HG02938 (cell line): ENCODE results near the gene GRM8.
"Not testable (repeated sequence)": the region's sequence is repeated elsewhere in the genome, so short reads cannot be mapped to it uniquely, and the experiment has no call there.

Source experiments
- ATAC-seq: cut with Tn5 transposase; IDR thresholded peaks from one replicate; pipeline ENCODE4 v1.9.1; 2021; ENCODE audit warnings: mild to moderate bottlenecking, moderate library complexity; ENCODE audit not compliant: unreplicated experiment

The GRM8 gene

GRCh38 chr7:126839624-126840023, 413.1 kb downstream of the GRM8 start:
- no peak for ATAC-seq

DNA sequence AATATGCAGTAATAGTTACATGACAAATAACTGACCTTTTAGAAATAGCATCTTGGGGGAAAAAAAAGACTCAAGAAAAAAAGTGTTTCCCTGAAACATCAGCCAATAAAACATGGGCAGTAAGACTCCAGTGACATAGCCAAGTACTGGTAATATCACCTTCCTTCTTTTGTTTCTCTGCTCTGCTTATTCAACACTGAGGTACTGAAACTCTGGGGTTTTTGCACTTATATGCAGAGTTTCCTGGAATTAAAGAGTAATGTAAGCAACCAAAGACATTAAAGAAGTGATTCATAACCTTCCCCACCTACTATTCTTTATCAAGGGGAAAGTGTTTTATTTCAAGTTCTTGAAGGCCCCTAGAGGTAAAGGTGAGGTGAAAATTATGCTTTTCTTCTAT, 414.5 kb downstream of the GRM8 start:
- no peak for ATAC-seq

- ATAC-seq: not testable (repeated sequence)
Observed at GRCh38 chr7:126831241-126831640, 421.5 kb downstream of the GRM8 start.

DNA sequence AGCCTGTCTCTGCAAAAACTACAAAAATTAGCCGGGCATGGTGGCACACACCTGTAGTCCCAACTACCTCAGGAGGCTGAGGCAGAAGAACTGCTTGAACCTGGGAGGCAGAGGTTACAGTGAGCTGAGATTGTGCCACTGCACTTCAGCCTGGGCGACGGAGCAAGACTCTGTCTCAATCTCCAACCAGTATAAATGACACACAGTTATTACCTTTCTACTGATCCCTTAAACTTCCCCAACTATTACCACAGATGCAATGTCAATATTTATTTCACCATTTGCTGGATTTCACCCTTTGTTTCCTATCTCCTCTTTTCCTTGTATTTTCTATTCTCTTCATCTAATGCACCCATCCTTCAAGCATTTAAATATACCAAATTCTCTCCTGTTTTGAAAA, 431.8 kb downstream of the GRM8 start:
- no peak for ATAC-seq

- no peak for ATAC-seq
Observed at GRCh38 chr7:126819197-126819484, 433.6 kb downstream of the GRM8 start.

- ATAC-seq: no peak
Observed at GRCh38 chr7:126818393-126819196, 434.1 kb downstream of the GRM8 start.

- no peak for ATAC-seq
Observed at GRCh38 chr7:126809188-126809587, 443.6 kb downstream of the GRM8 start.

DNA sequence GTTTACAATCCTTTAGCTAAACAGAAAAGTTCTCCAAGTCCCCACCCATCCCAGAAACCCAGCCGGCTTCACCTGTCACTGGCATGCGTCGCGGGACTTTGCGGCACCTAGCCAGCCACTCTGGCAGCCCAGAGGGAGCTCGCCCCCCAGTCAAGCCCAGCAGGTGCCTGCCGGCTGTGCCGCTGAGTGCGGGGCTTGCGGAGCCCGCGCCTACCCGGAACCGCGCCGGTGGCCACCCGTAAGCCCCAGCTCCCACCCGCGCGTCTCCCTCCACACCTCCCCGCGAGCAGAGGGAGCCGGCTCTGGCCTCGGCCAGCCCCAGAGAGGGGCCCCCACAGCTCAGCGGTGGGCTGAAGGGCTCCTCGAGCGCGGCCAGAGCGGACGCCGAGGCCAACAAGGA, 446.1 kb downstream of the GRM8 start:
- ATAC-seq: no peak

GRCh38 chr7:126805351-126805750, 447.4 kb downstream of the GRM8 start:
- ATAC-seq: no peak

DNA sequence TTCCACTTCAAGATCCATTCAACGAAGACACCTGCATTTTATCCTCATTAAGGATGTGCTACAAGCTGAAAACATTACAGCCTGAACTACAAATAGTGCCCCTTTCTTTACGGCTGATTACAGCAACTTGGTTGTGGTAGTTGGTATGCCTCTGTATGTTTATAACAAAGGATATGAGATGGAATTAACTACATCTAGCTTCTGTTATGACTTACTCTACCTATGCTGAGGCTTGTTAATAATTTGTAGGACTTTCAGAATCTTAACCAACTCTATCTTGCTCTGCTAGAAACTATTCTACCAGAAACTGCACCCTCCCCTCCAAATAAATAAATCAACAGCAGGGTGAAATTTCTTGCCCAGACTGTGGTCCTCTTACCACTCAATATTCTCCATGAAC, 448.1 kb downstream of the GRM8 start:
- peak; percentile 94 for ATAC-seq

DNA sequence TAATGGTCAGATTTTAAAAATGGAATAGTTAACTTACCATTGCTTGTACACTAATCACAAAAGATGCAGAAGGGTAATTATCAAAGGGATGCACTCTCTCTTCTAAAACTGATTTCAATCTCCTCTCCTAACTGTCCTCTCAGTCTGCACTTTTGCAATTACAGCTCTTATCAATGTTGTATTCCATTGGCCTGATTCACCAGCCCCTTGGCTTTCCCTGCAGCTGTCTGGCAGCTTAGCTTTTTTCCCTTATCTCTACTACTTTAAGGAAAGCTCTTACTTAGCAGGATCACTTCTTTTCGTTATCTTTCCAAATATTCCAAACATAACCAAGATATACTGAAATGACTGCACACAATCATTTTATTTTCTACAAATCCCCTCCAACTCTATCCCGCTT, 448.8 kb downstream of the GRM8 start:
- no peak for ATAC-seq

- peak; percentile 63 for ATAC-seq
Observed at GRCh38 chr7:126803060-126803665, 449.6 kb downstream of the GRM8 start.

DNA sequence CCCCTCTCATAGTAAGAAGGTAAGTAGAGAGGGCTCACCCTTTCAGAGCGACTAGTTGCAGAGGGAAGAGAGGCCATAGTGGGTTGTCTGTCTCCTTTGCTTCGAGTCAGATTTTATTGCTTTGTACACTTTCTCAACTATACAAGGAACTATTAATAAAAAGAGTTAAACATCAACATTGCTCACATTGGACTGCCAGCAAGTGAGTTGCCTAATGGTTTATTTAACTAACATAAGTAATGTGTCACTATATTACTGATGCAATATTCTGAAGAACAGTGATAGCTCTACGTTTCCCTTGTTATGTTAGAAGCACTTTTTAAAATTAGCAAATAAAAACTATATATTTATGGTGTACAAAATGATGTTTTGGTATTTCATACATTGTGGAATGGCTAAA, 451.0 kb downstream of the GRM8 start:
- ATAC-seq: no peak

DNA sequence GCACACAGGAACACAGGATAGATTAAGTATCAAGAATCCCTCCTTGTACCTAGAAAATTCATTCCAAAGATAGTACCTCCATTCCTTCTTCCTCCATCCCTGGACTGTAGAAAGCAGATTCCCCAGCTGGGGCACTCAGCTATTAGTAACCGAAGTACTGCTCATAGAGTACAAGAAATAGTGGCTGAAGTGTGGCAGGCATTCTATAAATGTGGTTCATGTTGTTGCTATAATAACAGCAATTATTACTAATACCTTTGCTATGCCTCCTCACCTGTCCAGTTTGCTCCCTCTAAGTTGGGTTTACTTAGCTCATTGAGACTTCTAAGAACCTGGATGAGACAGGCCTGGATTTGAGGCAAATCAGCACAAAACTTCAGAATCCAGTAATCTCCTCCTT, 453.2 kb downstream of the GRM8 start:
- ATAC-seq: no peak

DNA sequence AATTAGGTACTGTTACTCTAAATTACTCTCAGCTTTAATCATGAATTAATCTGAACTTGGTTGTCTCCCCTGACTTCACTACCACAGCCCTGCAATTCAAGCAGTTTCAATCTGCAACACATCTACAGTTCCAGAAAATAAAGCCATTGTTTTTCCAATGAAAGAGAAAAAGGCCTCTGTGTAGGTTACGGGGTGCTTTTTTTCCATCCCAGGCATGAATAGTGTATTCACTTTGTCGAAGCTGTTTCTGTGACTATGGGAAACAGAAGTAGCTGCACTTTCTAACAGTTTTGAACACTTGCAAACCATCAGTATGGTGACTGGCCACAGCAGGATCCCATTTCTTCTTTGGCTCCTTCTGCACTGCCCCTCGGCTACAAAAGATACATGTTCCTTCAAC, 460.2 kb downstream of the GRM8 start:
- ATAC-seq: no peak

GRCh38 chr7:126791306-126791705, 461.4 kb downstream of the GRM8 start:
- ATAC-seq: no peak

DNA sequence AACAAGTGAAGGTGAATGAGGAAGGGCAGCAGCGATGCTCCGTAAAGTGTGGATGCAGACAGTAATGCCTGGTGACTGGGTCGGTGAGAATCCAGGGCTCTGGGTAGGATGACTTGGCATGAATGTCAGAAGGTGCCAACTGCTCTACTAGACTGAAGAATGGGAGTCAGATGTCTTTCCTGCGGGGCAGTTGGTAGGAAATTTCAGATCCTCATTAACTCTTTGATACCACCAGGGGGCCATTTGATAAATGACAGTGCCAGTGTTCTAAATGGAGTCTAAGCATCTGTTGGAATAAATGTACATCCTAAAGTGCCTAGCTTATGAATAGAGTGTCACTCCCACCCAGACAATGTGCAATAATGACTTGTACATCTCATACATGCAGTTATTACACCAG, 462.0 kb downstream of the GRM8 start:
- ATAC-seq: no peak

DNA sequence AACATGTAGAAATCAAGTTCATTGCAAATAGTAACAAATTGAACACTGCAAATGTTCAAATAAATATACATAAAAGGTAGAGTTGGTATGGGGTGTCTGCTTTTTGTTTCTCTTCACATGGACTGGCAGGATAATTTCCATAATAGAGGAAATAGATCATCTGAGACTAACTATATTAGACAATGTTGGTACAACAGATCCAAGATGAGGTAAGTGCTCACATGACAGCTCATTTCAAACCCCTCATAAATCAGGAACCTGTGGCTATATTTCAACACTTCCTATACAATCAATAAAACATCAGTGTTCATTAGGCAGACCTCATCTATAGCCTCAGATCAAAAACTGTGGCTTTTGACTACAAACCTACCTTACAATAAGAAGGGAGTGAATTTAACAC, 469.1 kb downstream of the GRM8 start:
- ATAC-seq: no peak

- ATAC-seq: peak; percentile 85
Observed at GRCh38 chr7:126780993-126781392, 471.7 kb downstream of the GRM8 start.

DNA sequence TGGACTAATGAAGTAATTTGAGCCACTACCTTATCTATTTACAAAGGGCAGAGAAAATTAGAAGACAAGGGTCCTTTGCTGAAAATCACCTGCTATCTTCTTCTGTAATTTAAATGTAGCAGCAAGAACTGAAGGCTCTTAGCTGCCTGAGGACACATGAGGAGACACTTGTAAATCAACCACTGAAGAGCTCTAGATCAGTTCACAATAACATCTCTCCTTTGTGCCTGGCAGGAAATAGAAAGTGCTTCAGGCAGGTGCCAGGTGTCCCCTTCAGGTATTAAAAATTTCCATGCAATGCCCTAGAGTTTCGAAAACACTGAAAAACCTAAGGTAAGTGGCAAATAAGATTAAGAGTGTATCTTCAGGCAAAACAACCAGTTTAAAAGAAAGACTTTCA, 474.6 kb downstream of the GRM8 start:
- no peak for ATAC-seq

- ATAC-seq: no peak
Observed at GRCh38 chr7:126776498-126776897, 476.2 kb downstream of the GRM8 start.

DNA sequence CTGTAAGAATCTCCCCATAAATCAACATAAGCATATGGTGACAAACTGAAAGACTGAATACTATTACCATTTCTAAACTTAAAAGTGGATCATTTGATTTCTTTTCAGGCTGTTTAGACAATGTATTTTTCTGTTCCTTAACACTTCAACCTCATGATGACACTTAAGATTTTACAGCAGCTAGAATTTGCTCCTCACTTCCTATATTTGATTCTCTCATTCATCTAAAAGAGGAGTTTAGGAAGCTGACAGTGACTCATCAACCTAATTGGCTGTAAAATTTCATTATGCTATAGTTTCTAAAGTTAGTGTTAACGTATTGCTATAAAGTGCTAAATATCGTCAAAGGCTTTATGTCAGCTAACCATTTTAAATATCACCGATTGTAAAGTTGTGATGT, 478.7 kb downstream of the GRM8 start:
- ATAC-seq: no peak

DNA sequence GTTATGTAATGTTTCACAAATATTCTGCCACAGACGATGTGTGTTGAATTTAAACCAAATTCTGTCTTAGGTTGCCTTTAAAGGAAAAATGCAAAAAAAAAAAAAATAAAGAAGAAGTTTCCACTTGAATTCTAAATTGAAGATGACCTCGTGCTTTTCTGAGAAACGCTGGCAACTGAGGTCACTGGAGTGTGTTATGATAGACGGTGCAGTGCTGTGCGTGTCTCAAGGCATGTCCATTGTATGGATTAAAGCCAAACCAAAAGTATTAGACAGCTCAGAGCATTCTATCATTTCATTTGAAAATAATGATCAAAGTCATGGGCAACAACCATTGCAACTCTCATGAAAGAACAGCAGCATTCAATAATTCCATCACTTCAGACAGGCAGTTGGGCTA, 483.9 kb downstream of the GRM8 start:
- ATAC-seq: no peak
